Right atrium auricular region (tissue), 2 donors: ENCODE measurements around the gene ABLIM3. TPM values are rescaled to one million over a fixed set of nuclear protein-coding genes. Genes with fewer than 3 reads are reported as not detected.
A peak's percentile ranks its signal among the peaks of the same experiment; 100 is the strongest.

Experiments used
- DNase-seq: peaks from one replicate; pipeline ENCODE4 v3.0.0-alpha.2; 2019; ENCODE audit warnings: low spot score
- H3K27ac ChIP-seq, 2 donors: fragments of 200-600 bp; sonication (generic); 1 replicate in 1 of 2; 2 replicates in 1 of 2; pipeline ENCODE4 v1.5.1; 2016 to 2019
- H3K27me3 ChIP-seq, 2 donors: fragments of 200-600 bp; sonication (generic); one replicate each; pipeline versions ENCODE4 v1.5.1 to v1.6.0; 2017 to 2019
- H3K36me3 ChIP-seq: fragments of 200-600 bp; sonication (generic); one replicate; pipeline ENCODE4 v1.5.1; 2016
- H3K4me1 ChIP-seq, 2 donors: fragments of 200-600 bp; sonication (generic); one replicate each; pipeline versions ENCODE4 v1.5.1 to v1.6.0; 2017 to 2019
- H3K4me3 ChIP-seq, 2 donors: fragments of 200-600 bp; sonication (generic); 1 replicate in 1 of 2; 2 replicates in 1 of 2; pipeline ENCODE4 v1.5.1; 2017 to 2019; ENCODE audit warnings: mild to moderate bottlenecking in 1 of 2, moderate library complexity in 1 of 2
- H3K9me3 ChIP-seq, 2 donors: fragments of 200-600 bp; sonication (generic); one replicate each; pipeline ENCODE4 v1.5.1; 2019
- total RNA-seq, 2 donors: library from RNA; depleted of rRNA; stranded (reverse); fragments of >200 nt; gene quantifications; one replicate each; pipeline ENCODE4 v1.1.0, GENCODE V29; 2016
- TF ChIP-seq, protein P1 (sequence below), 2 donors: fragments of 200-600 bp; sonication (generic); IDR thresholded peaks; one replicate each; pipeline ENCODE4 v1.5.1; 2019; ENCODE audit warnings: antibody characterized with exemption in 2 of 2

The ABLIM3 gene
- total RNA-seq, 2 donors from 2014 or later, result 109 to 145 TPM

DNA sequence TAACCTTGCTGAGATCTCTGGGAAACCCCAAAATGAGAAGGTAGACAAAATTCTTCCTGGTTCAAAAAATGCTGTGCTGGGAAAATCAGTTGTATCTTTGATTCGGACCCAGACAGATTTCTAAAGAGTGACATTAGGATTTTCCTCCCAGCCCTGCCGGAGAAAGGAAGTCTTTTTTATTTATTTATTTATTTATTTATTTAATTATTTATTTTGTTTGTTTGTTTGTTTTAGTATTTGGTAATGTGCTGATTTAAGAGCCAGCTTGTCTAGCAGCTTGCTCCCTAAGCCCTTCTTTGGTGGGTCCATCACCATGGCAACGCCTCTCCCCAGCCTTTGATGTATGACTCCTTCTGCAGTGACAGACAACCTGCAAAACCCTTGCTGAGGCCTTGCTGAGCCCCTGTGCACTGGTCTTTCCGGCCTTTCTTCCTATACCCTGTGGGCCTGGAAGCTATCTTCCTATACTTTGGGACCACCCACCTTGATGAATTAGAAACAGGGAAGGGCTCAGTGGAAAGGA is 69.7 kb downstream of the ABLIM3 start:
- no peaks in the 10 kb centered on the region for H3K27me3 ChIP-seq
- H3K4me3 ChIP-seq, result no peak overlapping the region
- peaks cover 0 to 47% of the 10 kb centered on the region in 2 donors for H3K4me1 ChIP-seq
- H3K27ac ChIP-seq, result no peak overlapping the region
- peak; percentile 55 for DNase-seq
- H3K36me3 ChIP-seq, result peaks cover 29% of the 10 kb centered on the region
- H3K9me3 ChIP-seq, result no peaks in the 10 kb centered on the region
- TF ChIP-seq, protein P1, sequence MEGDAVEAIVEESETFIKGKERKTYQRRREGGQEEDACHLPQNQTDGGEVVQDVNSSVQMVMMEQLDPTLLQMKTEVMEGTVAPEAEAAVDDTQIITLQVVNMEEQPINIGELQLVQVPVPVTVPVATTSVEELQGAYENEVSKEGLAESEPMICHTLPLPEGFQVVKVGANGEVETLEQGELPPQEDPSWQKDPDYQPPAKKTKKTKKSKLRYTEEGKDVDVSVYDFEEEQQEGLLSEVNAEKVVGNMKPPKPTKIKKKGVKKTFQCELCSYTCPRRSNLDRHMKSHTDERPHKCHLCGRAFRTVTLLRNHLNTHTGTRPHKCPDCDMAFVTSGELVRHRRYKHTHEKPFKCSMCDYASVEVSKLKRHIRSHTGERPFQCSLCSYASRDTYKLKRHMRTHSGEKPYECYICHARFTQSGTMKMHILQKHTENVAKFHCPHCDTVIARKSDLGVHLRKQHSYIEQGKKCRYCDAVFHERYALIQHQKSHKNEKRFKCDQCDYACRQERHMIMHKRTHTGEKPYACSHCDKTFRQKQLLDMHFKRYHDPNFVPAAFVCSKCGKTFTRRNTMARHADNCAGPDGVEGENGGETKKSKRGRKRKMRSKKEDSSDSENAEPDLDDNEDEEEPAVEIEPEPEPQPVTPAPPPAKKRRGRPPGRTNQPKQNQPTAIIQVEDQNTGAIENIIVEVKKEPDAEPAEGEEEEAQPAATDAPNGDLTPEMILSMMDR (IDR thresholded peaks at IDR 0.05), result no peak

DNA sequence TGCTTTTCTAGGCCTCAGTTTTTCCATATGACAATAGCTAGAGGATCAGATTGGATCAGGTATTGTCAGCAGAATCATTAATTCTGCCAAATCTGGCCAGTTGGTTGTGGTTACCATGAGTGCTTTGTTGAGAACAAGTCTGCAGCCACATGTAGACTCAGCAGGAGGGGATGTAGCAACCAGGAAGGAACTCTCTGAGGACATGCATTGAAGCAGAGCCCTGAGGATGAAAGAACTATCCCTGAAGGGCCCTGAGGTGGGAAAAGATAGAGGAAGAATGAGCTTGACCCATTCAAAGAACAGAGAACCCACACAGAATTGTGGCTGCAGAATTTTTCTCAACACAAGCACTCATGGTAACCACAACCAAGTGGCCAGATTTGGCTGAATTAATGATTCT is 70.3 kb downstream of the ABLIM3 start:
- H3K4me1 ChIP-seq, result peaks cover 0 to 47% of the 10 kb centered on the region in 2 donors
- no peaks in the 10 kb centered on the region for H3K27me3 ChIP-seq
- no peak overlapping the region for H3K4me3 ChIP-seq
- peak; percentile 23 for DNase-seq
- TF ChIP-seq, protein P1 (IDR thresholded peaks at IDR 0.05), result no peak
- H3K9me3 ChIP-seq, result no peaks in the 10 kb centered on the region
- peaks cover 29% of the 10 kb centered on the region for H3K36me3 ChIP-seq
- peak overlapping the region in 1 of 2 donors; percentile 30 for H3K27ac ChIP-seq

DNA sequence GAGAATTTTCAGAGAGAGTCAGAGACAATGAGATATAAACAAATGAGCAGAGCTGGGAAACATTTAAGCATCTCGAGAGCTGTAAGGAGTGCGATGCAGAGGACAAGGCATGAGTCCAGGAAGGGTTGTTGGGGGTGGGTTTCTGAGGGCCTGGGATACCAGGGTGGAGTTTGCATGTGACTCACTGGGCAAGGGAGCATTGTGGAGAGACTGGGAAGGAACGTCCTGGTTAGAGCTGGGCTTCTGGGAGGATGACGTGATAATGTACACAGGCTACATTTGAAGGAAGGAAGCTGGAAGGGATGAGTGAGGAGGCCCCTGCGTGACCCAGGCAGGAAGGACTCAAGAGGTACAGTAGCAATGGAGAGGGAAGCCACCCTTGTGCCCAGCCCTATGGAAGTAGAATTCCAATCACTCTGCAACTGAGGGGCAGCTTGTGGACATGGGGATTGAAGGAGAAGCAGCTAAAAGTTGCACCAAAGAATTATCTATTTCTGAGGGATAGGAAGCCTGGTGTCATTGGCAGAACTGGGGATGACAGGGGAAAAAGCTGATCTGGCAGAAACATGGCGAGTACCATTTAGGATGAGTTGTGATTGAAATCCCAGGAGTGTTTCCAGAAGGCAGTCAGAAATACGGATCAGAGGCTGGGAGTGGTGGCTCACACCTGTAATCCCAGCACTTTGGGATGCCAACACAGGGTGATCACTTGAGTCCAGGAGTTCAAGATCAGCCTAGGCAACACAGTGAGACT is 71.1 kb downstream of the ABLIM3 start:
- TF ChIP-seq, protein P1 (IDR thresholded peaks at IDR 0.05), result no peak
- no peaks in the 10 kb centered on the region for H3K27me3 ChIP-seq
- H3K4me1 ChIP-seq, result peaks cover 0 to 47% of the 10 kb centered on the region in 2 donors
- DNase-seq, result peak; percentile 65
- no peaks in the 10 kb centered on the region for H3K9me3 ChIP-seq
- peak overlapping the region; percentile 30 to 34 for H3K27ac ChIP-seq
- peaks cover 25% of the 10 kb centered on the region for H3K36me3 ChIP-seq
- no peak overlapping the region for H3K4me3 ChIP-seq

DNA sequence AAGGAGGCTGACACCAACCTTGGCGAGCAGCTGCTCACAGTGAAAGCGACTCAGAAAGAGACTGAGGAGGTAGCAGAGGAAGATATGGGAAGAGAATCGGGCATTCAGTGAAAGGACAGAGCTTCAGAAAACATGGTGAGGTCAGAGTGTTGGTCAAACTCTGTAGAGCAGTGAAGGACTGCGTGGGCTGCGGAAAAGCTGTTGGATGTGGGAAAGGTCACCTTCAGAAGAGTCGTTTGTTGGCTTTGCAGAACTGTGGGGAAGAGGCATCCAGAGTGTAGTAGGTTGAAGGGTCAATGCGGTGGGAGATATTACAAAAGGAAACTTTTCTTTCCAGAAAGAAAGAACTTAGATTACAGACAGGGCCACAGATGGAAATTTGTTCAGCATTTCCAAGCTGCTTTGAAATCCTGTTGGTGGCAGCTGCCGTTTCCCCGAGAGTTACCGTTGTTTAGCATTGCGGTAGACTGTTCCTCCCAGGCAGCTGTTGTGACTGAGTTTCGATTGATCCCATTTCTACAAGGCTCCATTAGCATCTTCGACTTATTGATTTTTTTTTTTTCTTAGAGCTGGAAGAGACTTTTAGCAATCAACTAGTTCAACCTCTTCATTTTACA is 72.1 kb downstream of the ABLIM3 start:
- no peaks in the 10 kb centered on the region for H3K27me3 ChIP-seq
- peaks cover 0 to 46% of the 10 kb centered on the region in 2 donors for H3K4me1 ChIP-seq
- TF ChIP-seq, protein P1 (IDR thresholded peaks at IDR 0.05), result no peak
- peak; percentile 38 for DNase-seq
- no peaks in the 10 kb centered on the region for H3K9me3 ChIP-seq
- H3K4me3 ChIP-seq, result no peak overlapping the region
- H3K36me3 ChIP-seq, result peaks cover 25% of the 10 kb centered on the region
- H3K27ac ChIP-seq, result peak overlapping the region in 1 of 2 donors; percentile 34

DNA sequence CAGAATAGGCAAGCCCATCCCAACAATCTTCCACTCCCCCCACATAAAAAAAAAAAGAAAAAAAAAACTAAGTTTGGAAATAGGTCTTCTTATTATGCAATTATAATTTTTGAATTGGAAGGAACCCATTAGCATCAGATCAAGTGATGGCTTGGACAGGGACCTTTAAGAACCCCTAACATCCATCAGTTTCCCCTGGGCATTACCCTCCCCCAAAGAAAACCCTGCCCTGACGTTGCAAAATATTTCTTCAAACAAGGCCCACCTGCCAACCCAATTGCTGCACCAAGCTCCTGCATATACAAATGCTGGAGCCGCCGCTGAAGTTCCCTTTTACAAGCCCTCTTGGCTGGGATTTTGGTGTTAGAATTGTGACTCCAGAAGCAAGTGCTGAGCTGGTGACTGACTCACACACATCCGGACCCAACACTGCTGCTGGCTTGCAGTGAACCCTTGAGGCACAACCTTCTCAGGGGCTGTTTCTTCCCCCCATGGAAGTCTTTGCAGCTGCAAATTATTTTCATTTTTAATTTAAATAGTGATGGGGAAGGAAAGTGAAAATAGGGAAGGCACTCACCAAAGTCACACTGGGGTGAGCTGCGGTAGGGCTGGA is 74.3 kb downstream of the ABLIM3 start:
- peaks cover 0 to 64% of the 10 kb centered on the region in 2 donors for H3K4me1 ChIP-seq
- peak overlapping the region; percentile 81 to 87 for H3K27ac ChIP-seq
- peak; percentile 91 for DNase-seq

More for the DNA sequence above, 74.3 kb downstream of the ABLIM3 start:
- no peak overlapping the region for H3K4me3 ChIP-seq
- no peaks in the 10 kb centered on the region for H3K9me3 ChIP-seq
- TF ChIP-seq, protein P1 (IDR thresholded peaks at IDR 0.05), result no peak
- H3K27me3 ChIP-seq, result no peaks in the 10 kb centered on the region
- peaks cover 20% of the 10 kb centered on the region for H3K36me3 ChIP-seq
